Measurements from ENCODE around the gene RGS13. TPM values are rescaled to one million over a fixed set of nuclear protein-coding genes. Genes with fewer than 3 reads are reported as not detected.

RGS13 gene
- total and polyA plus RNA-seq, 10 donors, result 0.09 to 13.3 (median 0.43) TPM; not detected in 1

DNA sequence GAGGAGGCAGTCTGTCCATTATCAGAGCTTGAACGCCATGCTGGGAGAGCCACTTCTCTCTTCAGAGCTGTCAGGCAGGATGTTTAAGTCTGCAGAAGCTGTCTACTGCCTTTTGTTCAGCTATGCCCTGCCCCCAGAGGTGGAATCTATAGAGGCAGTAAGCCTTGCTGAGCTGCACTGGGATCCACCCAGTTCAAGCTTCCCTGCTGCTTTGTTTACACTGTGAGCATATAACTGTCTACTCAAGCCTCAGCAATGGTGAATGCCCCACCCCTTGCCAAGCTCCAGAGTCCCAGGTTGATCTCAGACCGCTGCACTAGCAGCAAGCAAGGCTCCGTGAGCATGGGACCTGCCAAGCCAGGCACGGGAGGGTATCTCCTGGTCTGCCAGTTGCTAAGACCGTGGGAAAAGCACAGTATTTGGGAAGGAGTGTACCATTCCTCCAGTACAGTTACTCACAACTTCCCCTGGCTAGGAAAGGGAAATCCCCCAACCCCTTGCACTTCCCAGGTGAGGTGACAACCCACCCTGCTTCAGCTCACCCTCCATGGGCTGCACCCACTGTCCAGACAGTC lies 32.5 kb downstream of the RGS13 start:
- Histone ChIP-seq H3K4me1 (no peaks in the 10 kb centered on the region), H3K9me3 (peaks cover 0 to 7% (median 0%) of the 10 kb centered on the region in 8 donors), H3K36me3 (no peaks in the 10 kb centered on the region), H3K27ac (no peak overlapping the region), H3K4me3 (no peak overlapping the region), H3K27me3 (replicated peaks in 1 of 7) (peaks cover 0 to 3% (median 0%) of the 10 kb centered on the region in 7 donors)
- no peak for DNase-seq
- TF ChIP-seq POLR2A (IDR thresholded peaks at IDR 0.05) (no peak), POLR2AphosphoS5 (IDR thresholded peaks at IDR 0.05) (no peak)
- TF ChIP-seq, protein P1, sequence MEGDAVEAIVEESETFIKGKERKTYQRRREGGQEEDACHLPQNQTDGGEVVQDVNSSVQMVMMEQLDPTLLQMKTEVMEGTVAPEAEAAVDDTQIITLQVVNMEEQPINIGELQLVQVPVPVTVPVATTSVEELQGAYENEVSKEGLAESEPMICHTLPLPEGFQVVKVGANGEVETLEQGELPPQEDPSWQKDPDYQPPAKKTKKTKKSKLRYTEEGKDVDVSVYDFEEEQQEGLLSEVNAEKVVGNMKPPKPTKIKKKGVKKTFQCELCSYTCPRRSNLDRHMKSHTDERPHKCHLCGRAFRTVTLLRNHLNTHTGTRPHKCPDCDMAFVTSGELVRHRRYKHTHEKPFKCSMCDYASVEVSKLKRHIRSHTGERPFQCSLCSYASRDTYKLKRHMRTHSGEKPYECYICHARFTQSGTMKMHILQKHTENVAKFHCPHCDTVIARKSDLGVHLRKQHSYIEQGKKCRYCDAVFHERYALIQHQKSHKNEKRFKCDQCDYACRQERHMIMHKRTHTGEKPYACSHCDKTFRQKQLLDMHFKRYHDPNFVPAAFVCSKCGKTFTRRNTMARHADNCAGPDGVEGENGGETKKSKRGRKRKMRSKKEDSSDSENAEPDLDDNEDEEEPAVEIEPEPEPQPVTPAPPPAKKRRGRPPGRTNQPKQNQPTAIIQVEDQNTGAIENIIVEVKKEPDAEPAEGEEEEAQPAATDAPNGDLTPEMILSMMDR (IDR thresholded peaks at IDR 0.05 in 8 of 11, conservative IDR thresholded peaks at IDR 0.05 in 3 of 11), result no peak
- 83 to 90% (median 85%) methylated on average over 5 of the region's 5 CpGs for WGBS, 5 donors
- intact Hi-C loops (cut with DNase I; ENCODE audit: low total_unique reads), result no loop called here

DNA sequence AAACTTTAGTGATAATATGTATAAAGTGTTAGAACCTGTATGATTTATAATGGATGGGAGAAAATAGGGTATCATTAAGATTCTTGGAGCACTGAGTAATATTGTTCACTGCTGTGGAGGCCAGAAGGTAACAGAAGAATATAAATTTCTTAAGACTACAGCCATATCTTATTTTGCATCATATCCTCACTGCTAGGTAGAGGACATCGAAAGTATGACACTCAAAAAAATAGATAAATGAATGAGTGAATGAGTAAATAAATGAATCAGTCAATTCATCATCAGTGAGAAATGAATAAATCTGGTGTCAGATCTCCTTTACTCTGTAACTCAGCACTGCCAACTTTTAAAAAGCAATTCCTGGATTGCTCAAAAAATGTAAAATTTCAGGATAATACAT lies 33.2 kb downstream of the RGS13 start:
- intact Hi-C loops (cut with DNase I; ENCODE audit: low total_unique reads), result no loop called here
- TF ChIP-seq, protein P1 (IDR thresholded peaks at IDR 0.05 in 8 of 11, conservative IDR thresholded peaks at IDR 0.05 in 3 of 11), result no peak
- TF ChIP-seq POLR2A (IDR thresholded peaks at IDR 0.05) (no peak), POLR2AphosphoS5 (IDR thresholded peaks at IDR 0.05) (no peak)
- Histone ChIP-seq H3K27ac (no peak overlapping the region), H3K4me1 (no peaks in the 10 kb centered on the region), H3K4me3 (no peak overlapping the region), H3K36me3 (no peaks in the 10 kb centered on the region), H3K9me3 (peaks cover 0 to 7% (median 0%) of the 10 kb centered on the region in 8 donors), H3K27me3 (replicated peaks in 1 of 7) (peaks cover 0 to 3% (median 0%) of the 10 kb centered on the region in 7 donors)
- DNase-seq, result no peak
- WGBS, 5 donors, result 73 to 93% (median 87%) methylated on average over 1 of the region's 1 CpG

DNA sequence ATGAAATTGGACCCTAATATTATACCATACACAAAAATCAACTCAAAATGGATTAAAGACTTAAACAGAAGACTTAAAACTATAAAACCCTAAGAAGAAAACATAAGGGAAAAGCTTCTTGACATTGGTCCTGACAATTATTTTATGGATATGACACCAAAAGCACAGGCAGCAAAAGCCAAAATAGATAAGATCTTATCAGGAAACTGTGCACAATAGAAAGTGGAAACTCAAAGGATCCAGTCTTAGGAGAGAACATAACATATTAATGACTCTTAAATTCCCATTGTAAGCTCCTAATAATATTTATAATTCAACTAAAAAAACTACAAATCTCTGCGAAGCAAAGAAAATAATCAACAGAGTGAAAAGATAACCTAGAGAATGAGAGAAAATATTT lies 39.8 kb downstream of the RGS13 start:
- H3K27me3 ChIP-seq (replicated peaks in 1 of 7), result no peaks in the 10 kb centered on the region
- no peaks in the 10 kb centered on the region for H3K4me1 ChIP-seq
- H3K36me3 ChIP-seq, result no peaks in the 10 kb centered on the region
- intact Hi-C loops (cut with DNase I; ENCODE audit: low total_unique reads), result no loop called here
- no peak overlapping the region for H3K27ac ChIP-seq
- 40 to 76% (median 65%) methylated on average over 1 of the region's 1 CpG for WGBS, 5 donors
- no peak for DNase-seq
- H3K9me3 ChIP-seq, result no peaks in the 10 kb centered on the region
- TF ChIP-seq POLR2AphosphoS5 (IDR thresholded peaks at IDR 0.05), result no peak
- TF ChIP-seq POLR2A (IDR thresholded peaks at IDR 0.05), result no peak
- TF ChIP-seq, protein P1 (IDR thresholded peaks at IDR 0.05 in 8 of 11, conservative IDR thresholded peaks at IDR 0.05 in 3 of 11), result no peak
- no peak overlapping the region for H3K4me3 ChIP-seq

DNA sequence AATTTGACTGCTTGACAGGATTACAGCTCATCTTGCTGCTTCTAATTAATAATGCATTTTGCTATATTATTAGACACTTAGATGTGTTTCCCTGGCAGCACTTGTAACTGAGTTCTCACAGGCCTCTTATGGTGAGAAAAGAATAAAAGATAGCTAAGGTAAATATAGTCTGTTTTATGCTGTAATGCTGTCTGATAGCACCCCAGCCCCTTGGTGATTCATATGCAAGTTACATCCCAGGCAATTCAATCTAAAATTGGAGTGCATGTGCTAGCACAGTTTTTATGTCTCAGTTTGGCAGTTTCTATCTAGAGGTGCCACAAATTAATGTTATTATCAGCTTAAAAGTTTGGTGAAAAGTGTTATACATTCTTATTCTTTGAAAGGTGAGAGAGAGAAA lies 42.2 kb downstream of the RGS13 start:
- intact Hi-C loops (cut with DNase I; ENCODE audit: low total_unique reads), result no loop called here

More for the DNA sequence above, 42.2 kb downstream of the RGS13 start:
- TF ChIP-seq, protein P1 (IDR thresholded peaks at IDR 0.05 in 8 of 11, conservative IDR thresholded peaks at IDR 0.05 in 3 of 11), result no peak
- TF ChIP-seq POLR2AphosphoS5 (IDR thresholded peaks at IDR 0.05) (no peak), POLR2A (IDR thresholded peaks at IDR 0.05) (no peak)
- no peak overlapping the region for H3K27ac ChIP-seq
- no peaks in the 10 kb centered on the region for H3K27me3 ChIP-seq (replicated peaks in 1 of 7)
- H3K4me1 ChIP-seq, result no peaks in the 10 kb centered on the region
- H3K36me3 ChIP-seq, result no peaks in the 10 kb centered on the region
- H3K4me3 ChIP-seq, result no peak overlapping the region
- no peak for DNase-seq
- peaks cover 0 to 4% (median 0%) of the 10 kb centered on the region in 8 donors for H3K9me3 ChIP-seq
